GM21515 (cell line): ENCODE data around the gene CDC37L1.
A peak's percentile ranks its signal among the peaks of the same experiment; 100 is the strongest.

ENCODE experiments used
- ATAC-seq: cut with Tn5 transposase; IDR thresholded peaks from one replicate; pipeline ENCODE4 v1.9.1; 2021; ENCODE audit not compliant: unreplicated experiment

The CDC37L1 gene

GRCh38 chr9:4709380-4709779 lies 30.0 kb downstream of the CDC37L1 start:
- ATAC-seq: no peak

DNA sequence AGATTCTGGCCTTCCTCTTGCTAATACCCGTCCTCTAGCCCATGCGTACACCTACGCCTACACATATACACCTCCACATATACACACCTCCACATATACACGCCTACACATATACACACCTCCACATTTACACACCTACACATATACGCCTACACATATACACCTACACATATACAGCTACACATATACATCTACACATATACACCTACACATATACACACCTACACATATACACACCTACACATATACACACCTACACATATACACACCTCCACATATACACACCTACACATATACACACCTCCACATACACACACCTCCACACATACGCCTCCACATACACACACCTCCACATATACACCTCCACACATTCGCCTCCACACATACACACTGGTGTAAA lies 34.5 kb downstream of the CDC37L1 start:
- no peak for ATAC-seq

- ATAC-seq: no peak
Observed at GRCh38 chr9:4714266-4715016, 35.1 kb downstream of the CDC37L1 start.

DNA sequence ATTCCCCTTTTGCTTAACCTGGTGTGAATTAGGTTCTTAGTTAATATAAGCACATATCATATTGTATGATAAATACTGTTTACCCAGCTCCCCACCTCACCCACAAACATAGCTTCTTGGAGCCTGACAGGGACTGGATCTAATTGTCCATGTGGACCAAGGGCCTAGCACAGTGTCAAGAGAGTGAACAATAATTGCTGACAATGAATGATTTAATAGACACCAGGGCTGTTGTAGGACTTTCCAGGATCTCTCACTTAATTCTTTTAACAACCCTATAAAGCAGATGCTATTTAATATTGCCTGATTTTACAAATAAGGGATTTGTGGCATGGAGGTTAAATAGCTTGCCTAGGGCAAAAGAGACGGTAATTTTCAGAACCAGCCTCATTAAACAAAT lies 36.8 kb downstream of the CDC37L1 start:
- ATAC-seq: no peak

DNA sequence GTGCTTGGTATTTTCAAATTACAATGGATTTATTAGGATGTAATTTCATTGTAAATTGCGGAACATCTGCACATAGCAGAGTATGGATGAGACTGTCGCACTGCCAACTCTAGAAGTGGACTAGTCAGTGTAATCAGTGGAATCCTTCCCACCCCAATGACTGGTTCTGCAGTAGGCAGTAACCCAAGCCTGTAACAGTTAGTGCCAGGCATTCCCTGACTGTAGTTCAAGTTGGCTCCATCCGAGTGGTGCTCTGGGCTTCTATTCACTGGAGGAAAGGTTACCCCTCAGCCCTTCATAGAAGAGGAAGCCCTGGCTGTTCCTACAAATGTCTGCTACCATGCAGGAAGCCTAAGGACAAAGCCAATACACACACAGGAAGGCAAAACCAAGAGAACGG lies 38.4 kb downstream of the CDC37L1 start:
- no peak for ATAC-seq

- no peak for ATAC-seq
Observed at GRCh38 chr9:4718911-4719310, 39.5 kb downstream of the CDC37L1 start.

GRCh38 chr9:4721736-4722135 lies 42.4 kb downstream of the CDC37L1 start:
- ATAC-seq: no peak

- no peak for ATAC-seq
Observed at GRCh38 chr9:4725706-4726442, 46.5 kb downstream of the CDC37L1 start.

- ATAC-seq: no peak
Observed at GRCh38 chr9:4727593-4727992, 48.2 kb downstream of the CDC37L1 start.

DNA sequence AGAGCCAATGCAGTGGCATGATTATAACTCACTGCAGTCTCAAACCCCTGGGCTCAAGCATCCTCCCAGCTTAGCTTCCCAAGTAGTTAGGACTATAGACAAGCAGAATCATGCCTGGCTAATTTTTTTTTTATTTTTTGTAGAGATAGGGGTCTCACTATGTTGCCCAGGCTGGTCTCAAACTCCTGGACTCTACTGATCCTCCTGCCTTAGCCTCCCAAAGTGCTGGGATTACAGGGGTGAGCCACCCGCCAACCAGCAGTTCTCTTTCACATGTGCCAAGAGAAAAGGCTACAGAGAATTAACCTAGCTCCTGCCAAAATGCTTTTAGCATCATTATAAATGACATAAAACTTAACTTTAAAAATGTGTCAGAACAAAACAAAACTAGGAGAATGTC lies 53.5 kb downstream of the CDC37L1 start:
- no peak for ATAC-seq

- no peak for ATAC-seq
Observed at GRCh38 chr9:4734150-4734549, 54.8 kb downstream of the CDC37L1 start.

DNA sequence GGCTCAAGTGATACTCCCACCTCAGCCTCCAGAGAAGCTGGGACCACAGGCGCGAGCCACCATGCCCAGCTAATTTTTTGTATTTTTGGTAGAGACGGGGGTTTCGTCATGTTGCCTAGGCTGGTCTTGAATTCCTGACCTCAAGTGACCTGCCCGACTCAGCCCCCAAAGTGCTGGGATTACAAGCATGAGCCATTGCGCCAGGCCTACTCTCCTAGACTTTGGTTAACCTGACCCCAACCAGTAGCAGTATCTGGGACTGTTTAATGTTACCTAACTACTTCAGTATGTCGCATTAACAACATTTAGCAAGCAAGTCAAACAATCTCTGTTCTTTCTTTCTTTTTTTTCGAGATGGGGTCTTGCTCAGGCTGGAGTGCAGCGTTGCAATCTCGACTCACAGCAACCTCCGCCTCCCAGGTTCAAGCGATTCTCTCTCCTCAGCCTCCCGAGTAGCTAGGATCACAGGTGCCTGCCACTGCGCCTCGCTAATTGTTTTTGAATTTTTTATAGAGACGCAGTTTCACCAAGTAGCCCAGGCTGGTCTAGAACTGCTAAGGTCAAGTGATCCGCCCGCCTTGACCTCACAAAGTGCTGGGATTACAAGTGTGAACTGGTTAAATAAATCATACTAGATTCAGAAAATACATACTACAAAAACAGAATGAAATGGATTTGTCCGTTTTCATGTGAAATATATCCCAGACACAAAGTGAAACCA lies 59.7 kb downstream of the CDC37L1 start:
- no peak for ATAC-seq

- ATAC-seq: no peak
Observed at GRCh38 chr9:4739587-4740387, 60.4 kb downstream of the CDC37L1 start.

- no peak for ATAC-seq
Observed at GRCh38 chr9:4740388-4740637, 60.9 kb downstream of the CDC37L1 start.

DNA sequence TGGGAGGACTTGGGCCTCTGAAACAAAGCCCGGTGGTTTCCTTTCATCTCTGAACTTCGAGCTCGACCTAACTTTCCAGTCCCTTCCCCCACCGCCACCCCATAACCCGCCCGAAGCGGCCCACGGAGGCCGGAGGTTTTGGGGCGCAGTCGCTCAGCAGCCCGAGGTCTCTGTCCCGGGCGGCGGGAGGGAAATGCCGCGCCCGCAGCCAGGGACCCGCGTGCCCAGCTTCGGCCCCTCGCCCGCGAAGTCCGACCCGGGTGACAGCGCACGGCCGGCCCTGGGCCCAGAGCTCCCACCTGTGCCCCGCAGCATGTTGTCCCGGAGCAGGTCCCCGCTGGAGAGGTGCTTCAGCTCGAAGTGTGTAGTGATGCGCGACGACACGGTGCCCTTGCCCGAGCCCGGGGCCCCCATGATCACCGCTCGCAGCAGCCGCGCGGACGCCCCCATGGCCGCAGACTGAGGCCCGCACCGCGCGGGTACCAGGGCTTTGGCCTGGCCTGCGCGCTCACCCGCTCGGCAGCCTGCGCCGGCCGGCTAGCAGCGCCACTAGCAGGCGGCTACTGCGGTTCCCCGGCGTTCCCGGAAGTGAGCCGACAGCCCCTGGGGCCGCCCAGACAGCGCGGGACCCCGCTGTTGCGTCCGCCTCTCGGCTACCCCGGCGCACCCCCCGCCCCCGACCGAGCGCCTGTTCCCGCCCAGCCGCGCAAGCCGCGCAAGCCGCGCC lies 61.4 kb downstream of the CDC37L1 start, which contains the start of gene AK3:
AK3 (minus strand) TSS at position 565 of the 727 bp plus-strand sequence; CDS start at position 450, 115 bp downstream.
- peak; percentile 92 for ATAC-seq

GRCh38 chr9:4741365-4742089 lies 62.2 kb downstream of the CDC37L1 start:
- peak; percentile 7 for ATAC-seq

DNA sequence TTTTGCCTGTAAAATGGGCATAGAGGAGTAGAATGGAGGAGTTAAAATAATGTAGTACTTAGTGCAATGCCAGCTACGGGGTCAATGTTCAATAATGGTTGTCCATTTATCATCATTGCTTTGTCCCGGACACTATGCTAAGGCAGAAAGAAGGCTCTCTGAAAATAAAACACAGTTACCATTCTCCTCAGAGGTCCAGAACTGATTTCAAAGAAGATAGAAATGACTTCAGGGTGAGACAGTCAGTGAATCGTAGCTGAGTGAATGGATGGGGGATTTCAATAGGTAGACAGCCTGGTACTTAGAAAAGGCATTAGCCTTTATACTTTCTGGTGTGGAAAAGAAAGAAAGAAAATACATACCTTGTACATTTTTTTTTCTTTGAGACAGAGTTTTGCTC lies 62.9 kb downstream of the CDC37L1 start:
- no peak for ATAC-seq

- ATAC-seq: no peak
Observed at GRCh38 chr9:4743131-4743875, 63.9 kb downstream of the CDC37L1 start.
